Stimulated activated CD4-positive, alpha-beta T cell treated with anti-CD3 and anti-CD28 coated beads, Interleukin-2, amount 100 ng/mL, for 4 hours (primary cell): ENCODE data around the gene PHTF1.
"Not testable (repeated sequence)": the region's sequence is repeated elsewhere in the genome, so short reads cannot be mapped to it uniquely, and the experiment has no call there.

Experiments used
- DNase-seq: peaks from one replicate; pipeline ENCODE4 v3.0.0-alpha.2; 2020; ENCODE audit warnings: low read depth

The PHTF1 gene

DNA sequence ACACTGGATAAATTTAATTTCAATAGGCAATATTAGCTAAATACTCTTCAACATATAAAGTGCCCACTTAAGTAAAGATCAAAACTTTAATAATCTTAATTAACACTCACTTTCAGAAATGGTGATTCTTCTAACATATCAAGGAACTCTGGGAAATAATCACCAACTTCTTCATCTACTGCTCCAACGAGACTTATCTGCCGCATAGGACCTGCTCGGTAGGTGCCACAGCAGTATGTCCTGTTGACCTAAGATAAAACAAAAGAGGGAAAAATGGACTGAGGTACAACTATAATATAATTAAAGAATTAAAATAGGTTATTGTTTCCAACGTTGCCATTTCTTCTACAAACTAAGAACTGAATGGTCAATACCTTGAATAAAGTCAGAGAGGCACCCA lies 18.3 kb upstream of the PHTF1 start:
- no peak for DNase-seq

DNA sequence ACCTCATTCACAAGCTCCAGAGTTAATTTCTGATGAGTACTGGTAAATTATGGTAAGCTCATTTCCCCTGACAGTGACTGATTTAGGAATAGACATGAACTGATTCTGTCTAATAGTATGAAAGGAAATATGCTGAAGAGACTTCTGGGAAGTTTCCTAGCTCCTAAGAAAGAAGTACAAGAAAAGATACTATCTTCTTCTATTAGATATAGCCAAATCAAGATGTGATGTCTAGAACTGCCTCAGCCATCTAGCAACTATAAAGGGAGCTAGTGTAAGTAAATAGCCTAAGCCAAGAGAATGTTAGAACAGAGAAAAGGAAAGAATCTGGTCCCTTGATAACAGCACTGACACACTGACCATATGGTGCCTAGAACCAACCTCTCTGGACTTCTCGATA lies 10.7 kb upstream of the PHTF1 start:
- no peak for DNase-seq

DNA sequence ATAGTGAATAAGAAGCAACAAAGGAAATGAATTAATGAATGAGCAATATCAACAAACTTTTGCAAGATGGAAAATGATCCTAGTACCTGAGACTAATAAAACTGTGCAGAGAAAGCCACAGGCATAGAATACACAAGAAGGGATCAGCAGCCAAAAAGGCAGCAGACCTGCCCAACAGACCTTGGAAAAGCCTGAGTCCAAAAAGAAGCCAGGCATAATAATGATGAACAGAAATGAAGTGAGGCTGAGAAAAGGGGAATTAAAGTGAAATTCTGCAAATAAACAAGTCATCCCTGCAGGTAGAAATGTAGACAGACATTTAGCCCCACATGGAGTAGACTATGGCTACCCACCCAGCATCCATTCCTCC lies 10.3 kb upstream of the PHTF1 start:
- DNase-seq, result no peak

DNA sequence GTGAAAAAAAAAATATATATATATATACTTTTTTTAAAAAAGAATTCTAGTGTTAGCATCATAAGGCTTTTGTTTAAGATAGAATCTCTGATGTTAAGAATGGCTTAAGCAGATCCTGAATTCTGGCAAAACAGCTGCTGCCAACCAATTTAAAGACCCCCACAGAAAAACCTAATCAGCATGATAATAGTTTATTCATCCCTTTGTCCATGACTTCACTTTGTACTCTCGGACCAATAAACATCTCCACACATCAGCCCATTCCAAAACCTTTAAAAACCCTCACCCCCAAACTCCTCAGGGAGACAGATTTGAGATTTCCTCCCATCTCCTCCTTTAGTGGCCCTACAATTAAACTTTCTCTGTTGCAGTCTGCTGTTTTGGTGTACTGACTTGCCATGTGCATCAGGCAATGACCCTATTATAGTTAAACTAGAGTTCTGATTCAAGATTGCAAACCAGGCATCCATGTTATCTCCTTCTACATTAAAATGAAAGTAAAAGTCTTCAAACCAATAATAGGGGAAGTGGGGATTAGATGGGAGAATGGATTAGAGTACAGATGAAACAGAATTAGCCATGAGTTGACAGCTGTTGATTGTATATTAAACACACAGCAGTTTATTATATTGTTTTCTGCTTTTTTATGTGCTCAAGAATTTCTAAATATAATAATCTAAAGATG lies 9.8 kb upstream of the PHTF1 start:
- DNase-seq, result no peak

DNA sequence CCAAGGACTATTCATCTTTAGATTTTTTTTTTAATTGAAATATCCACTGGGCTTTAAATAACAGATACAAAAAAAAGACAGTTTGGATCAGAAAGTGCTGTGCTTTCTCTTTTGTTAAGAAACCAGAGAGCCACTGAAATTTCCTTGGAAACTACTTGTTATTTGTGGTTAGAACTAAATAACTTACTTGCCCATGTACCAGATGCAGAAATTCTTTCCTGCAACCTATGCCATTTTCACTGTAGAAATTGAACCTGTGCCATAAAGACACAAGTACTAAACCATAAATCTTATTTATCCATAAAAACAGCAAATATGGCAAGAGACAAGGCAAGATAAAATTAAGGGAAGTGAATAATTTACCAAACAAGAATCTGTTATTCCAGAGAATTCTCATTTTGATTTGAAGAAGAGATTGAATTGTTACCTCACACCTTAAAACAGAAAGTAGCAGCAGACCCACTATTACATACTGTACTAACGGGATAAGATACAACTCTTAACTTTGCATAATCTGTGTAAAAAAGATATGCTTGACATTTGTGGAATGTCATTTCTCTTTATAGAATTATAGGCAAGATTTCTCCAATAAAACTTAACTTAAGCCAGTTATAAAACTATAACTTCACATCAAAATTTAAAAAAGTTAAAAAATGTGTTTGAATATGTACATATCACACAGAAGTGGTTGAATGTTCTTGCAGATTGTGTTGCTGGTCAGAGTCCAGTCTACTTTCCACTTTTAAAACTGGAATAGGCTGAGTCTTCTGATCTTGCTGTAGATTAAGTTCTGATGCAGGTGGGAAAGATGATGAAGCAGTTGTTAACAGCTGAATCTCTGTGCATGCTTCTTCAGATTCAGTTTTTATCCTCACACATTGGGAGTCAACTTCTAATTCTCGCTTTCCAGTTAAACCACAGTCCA lies 6.3 kb upstream of the PHTF1 start:
- DNase-seq, result no peak

DNA sequence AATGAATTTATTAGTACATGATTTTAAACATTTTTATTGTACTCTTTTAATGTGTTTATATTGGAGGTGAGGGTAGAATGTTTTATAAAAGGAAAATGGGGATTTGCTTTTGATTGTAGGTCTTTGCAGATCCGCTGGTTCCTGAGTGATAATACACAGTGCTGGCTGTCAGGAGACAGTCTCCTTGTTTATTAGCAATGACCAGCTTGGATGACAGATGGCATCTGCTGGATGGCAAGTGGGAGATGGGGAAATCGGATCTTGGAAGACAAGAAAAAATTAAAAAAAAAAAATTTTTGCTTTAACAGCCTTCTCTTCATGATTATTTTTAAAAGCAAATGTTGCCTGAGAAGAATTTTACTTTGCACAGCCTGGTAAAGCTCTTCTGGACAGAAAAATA lies 4.4 kb upstream of the PHTF1 start:
- no peak for DNase-seq

DNA sequence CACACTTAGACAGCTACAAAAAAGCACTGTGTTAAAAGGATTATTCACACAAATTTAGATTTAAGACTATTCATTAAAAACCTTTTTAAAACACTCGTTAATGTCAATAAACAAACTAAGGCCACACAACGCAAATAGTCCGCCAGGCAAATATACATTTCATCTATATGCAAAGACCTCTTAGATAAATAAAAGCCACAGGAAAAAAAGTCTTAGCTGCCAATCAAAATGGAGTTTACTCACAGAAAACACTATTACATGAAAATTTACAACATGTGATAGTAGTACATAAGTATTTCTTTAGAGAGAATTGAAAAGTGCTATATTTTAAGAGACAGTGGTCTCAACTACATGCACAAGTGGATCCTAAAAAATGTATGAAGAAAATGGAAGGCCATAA lies 2.7 kb upstream of the PHTF1 start:
- DNase-seq, result no peak

DNA sequence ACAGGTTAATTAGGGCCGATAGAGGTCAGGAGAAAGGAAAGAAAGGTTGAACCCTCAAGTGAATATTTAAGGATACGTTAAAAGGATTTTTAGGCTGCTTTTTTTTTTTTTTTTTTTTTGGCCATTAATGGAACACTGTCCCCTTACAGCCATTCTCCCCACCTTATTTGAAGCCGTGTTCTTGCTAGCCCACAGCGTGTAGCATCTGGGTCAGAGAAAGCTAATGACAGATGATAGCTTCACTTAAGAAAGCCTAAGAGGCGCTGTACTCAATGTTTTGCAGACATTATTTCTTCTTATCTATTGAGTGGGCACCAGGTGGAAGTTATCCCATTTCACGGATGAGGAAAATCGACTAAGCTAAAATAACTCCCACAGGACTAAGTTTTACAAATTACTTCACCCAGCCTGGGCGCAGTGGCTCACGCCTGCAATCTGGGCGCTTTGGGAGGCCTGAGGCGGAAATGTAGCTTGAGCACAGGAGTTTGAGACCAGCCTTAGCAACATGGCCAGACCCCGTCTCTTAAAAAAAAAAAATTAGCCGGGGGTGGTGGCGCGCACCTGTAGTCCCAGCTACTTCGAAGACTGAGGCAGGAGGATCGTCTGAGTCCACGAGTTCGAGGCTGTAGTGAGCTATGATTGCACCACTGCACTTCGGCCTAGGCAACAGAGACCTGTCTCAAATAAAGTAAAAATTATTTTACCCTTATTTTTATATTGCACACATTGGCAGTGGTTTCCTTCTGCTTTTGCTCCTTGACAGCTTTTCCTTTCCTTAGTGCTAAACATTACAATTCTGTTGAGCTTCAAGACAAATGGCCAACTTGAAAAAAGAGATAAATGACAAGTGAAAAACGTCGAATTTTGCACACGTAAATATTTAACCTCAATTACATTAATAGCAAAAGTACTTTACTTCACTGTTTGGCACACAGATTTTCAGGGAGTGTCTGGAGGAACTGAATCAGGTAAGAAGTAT lies 1.1 kb upstream of the PHTF1 start:
- no peak for DNase-seq

DNA sequence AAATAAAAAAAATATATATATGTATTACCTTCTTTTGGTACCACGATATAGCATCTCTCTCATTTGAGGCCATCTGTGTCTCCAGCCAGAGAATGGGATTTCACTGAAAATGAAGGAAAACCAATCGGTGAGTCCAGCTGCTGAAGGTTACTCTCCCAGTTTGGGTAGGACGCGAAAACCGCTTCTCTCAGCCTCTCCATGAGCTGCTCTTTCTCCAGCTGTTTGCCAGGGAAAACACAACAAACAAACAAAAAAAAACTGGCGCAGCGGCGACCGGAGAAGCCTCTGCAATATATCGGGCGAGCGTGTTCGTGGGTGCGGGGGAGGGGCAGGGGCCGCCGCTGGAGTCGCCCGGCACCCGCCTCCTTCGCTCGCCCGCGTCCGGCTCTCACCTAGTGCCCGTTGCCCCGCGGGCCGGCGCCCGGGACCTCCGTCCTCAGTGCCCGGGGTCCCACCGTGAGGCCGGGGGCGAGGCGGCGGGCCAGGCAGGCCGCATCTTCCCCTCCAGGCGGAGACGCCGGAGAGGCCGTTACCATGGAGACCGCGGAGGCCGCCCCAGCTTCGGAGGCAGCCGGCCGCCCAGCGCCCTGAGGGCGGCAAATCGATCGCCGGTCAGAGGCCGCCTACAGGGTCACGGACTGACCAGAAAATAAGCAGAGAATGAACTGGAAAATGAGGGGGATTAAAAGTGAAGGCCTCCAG lies 504 bp downstream of the PHTF1 start:
- DNase-seq, result peak; percentile 27

DNA sequence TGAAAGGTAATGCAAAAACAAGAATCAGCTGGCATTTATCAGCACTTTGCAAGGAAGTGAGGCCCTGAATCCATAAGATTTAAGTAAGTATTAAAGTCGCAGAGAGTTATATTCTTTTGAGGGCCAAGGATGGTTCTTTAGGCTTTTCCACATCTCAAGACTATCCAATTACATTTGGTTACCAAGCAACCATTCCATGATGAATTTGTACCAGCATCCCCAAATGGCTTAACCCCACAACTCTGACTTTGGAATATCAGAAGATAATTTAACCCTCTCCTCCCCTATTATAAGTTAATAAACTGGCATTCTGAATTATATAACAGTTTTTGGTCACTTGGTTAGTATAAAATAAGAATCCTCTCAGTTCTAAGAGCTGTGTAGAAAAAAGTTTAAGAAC lies 2.8 kb downstream of the PHTF1 start:
- DNase-seq, result no peak

DNA sequence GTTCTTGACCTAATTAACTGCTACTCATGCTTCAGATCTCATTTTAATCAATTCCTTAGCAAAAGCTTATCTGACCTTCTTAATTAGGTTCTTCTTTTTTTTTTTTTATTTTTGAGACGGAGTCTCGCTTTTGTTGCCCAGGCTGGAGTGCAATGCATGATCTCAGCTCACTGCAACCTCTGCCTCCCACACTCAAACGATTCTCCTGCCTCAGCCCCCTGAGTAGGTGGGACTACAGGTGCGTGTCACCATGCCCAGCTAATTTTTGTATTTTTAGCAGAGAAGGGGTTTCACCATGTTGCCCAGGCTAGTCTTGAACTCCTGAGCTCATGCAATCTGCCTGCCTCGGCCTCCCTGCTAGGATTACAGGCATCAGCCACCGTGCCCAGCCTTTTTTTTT lies 6.0 kb downstream of the PHTF1 start:
- DNase-seq, result not testable (repeated sequence)

DNA sequence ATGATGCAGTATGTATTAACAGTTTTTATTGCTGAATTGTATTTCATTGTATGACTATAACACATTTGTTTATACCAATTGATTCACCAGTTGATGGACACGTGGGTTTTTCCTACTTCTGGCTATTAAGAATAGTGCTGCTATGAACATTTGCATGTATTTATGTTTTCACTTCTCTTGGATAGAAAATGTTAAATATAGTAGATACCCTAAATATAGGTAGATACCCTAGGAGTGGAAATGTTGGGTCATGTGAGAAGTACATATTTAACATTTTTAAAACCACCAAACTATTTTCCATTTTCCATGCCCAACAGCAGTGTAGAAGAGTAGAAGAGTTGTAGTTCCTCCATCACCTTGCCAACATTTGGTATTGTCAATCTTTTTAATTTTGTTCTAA lies 7.8 kb downstream of the PHTF1 start:
- no peak for DNase-seq

DNA sequence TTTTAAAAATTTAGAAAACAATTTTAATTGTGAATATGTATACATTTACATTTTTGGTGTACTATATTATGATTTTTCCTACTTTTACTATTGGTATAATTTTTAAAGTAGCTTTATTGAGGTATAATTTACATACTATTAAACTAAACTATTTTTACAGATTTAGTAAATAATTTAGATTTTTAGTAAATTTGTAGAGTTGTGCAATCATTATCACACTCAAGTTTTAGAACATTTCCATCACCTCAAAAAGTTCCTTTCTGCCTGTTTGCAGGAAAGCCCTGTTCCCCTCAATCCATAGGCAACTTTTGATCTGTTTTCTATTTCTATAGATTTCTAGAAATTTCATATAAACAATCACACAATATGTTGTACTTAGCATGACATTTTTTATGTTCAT lies 8.2 kb downstream of the PHTF1 start:
- no peak for DNase-seq

DNA sequence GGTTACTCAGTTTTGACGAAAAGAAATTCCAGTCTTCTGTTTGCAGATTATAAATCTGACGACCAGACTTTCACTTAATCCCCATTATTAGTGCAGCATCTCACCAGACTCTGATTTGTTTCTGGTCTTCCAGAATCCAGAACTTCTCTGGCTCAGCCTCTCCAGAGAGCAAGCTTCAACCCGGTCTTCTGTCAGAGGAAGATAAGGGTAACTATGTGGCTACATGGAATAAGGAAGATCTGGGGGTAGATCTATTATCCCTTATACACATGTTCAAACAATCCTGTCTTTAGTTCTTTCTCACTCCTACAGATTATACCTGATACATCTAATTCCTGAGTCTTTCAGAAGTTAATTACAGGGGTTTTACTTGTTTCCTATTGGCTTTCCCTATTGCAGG lies 9.9 kb downstream of the PHTF1 start:
- DNase-seq, result no peak

DNA sequence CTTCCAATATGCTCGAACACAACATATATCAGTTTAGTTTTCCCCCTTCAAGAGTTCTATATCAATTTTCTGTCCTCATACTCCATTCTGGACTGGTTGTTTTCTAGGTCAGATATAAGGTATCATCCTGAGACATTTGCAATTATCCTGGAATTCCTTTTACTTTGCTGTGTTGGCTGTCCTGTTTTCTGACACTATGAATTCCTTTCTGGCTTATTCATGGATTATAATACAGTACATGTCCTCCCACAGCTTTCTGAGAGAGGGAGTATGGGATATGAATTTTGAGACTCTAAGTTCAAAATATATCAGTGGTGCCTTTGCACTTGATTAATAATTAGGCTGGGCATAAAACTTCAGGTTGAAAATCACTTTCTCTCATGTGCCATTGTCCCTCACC lies 11.9 kb downstream of the PHTF1 start:
- no peak for DNase-seq

DNA sequence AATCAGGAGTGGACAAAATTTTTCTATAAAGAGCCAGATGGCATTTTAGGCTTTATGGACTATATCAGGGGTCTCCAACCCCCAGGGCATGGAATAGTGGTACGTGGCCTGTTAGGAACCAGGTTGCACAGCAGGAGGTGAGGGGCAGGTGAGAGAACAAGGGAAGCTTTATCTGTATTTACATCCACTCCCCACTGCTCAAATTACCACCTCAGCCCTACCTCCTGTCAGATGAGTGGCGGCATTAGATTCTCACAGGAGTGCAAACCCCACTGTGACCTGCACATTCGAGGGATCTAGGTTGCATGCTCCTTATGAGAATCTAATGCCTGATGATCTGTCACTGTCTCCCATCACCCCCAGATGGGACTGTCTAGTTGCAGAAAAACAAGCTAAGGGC lies 13.9 kb downstream of the PHTF1 start:
- DNase-seq, result no peak

DNA sequence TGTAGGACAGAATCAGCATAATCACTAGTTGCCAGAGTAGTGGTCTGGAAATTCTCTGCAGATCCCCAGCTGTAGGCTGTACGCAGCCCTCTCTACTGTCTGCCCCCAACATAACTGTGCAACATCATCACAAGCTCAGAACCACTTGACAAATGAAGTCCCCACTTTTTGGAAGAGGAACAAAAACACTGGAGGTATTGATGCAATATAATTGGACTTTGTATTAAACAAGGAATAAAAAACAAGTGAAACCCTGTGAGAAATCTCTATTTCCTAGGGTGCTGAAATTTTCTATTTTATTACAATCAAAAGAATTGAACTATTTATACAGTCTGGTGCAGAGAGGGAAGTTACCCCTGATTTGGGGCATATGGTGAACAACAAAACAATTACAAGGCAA lies 15.2 kb downstream of the PHTF1 start:
- no peak for DNase-seq

DNA sequence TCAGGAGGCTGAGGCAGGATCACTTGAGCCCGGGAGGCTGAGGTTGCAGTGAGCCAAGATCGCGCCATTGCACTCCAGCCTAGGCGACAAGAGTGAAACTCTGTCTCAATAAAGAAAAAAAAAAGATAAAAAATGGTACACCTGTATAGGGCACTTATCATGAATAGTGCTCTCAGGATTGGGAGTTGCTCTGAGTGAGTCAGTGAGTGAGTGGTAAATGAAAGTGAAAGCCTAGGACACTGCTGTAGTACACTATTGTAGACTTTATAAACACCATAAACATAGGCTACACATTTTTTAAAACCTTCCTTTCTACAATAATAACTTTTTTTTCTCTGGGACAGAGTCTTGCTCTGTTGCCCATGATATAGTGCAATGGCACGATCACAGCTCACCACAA lies 16.8 kb downstream of the PHTF1 start:
- DNase-seq, result no peak

DNA sequence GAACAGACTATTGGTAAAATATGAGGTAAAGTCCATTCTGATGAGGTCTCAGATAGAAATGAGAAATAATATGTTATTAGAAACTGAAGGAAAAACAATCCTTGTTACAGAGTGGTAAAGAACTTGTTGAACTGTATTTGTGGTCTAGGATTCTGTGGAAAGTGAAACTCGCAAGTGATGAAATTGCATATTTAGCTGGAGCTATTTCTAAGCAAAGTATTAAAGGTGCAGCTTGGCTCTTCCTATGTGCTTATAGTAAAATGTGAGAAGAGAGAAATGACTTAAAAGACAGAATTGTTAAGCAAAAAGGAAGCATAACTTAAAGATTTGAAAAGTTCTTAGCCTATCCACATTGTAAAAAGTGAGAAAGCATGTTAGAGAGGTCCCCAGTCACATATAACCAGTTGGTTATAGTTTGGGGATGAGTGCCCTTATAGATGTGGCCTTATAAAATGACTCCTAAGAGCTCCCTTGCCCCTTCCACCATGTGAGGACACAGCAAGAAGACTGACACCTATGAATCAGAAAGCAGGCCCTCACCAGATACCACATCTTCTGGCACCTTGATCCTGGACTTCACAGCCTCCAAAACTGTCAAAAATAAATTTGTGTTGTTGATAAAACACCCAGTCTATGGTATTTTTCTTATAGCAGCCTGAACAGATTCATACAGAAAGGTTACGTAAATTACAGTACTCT lies 24.8 kb downstream of the PHTF1 start:
- DNase-seq, result no peak

DNA sequence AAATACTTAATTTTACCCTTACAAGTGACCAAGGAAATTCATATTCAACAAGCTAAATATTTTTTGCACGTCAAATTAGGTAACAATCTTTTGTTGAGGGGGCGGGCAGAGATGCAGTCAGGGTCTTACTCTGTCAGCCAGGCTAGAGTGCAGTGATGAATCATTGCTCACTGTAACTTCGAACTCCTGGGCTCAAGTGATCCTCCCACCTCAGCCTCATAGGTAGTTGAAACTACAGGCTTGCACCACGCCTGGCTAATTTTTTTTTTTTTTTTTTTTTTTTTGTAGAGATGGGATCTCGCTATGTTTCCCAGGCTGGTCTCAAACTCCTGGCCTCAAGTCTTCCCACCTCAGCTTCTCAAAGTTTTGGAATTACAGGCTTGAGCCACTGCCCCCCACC lies 26.5 kb downstream of the PHTF1 start:
- no peak for DNase-seq

DNA sequence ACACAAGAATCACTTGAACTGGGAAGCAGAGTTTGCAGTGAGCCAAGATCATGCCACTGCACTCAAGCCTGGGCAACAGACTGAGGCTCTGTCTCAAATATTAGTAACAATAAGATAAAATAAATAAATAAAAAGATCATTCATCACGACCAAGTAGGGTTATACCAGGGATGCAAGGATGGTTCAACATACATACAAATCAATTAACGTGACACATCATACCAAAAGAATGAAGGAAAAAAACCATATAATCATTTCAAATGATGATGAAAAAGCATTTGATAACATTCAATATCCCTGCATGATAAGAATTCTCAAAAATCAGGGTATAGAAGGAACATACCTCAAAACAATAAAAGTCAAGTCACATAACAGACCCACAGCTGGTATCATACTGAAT lies 38.3 kb downstream of the PHTF1 start:
- DNase-seq, result no peak
